ENCODE results near the gene CELF6. TPM values are rescaled to one million over a fixed set of nuclear protein-coding genes. Genes with fewer than 3 reads are reported as not detected.

Gene CELF6
- total and polyA plus RNA-seq, 4 donors, result 0.10 to 0.92 (median 0.44) TPM

GRCh38 chr15:72239652-72240051 lies 80.3 kb downstream of the CELF6 start:
- TF ChIP-seq YY1 (IDR thresholded peaks at IDR 0.05) (no peak), JUND (IDR thresholded peaks at IDR 0.05) (no peak), MAX (IDR thresholded peaks at IDR 0.05) (no peak), ZBTB33 (IDR thresholded peaks at IDR 0.05) (no peak), FOXA2 (IDR thresholded peaks at IDR 0.05) (no peak), TAF1 (conservative IDR thresholded peaks at IDR 0.05) (no peak), NR2F2 (IDR thresholded peaks at IDR 0.05) (no peak), HNF4G (IDR thresholded peaks at IDR 0.05) (no peak), REST (IDR thresholded peaks at IDR 0.05) (no peak), RXRA (IDR thresholded peaks at IDR 0.05) (no peak), GABPA (IDR thresholded peaks at IDR 0.05 in 1 of 2, conservative IDR thresholded peaks at IDR 0.05 in 1 of 2) (no peak), HNF4A (conservative IDR thresholded peaks at IDR 0.05) (no peak), FOXA1 (IDR thresholded peaks at IDR 0.05) (no peak), SP1 (IDR thresholded peaks at IDR 0.05) (no peak), EGR1 (IDR thresholded peaks at IDR 0.05; ENCODE audit: low read depth in 2 of 2) (no peak), RAD21 (IDR thresholded peaks at IDR 0.05) (no peak), CTCF (IDR thresholded peaks at IDR 0.05; ENCODE audit: low read depth, low read length, missing input control) (no peak), ATF3 (IDR thresholded peaks at IDR 0.05) (no peak)
- H3K27me3 ChIP-seq (ENCODE audit: control insufficient read depth in 4 of 4, insufficient read depth in 4 of 4, low read length in 3 of 4), result no peaks in the 10 kb centered on the region

More at GRCh38 chr15:72239652-72240051, 80.3 kb downstream of the CELF6 start:
- no peak for DNase-seq (ENCODE audit: low spot score)
- Histone ChIP-seq H3K4me3 (ENCODE audit: low read depth in 1 of 3, low read length in 3 of 3) (no peak overlapping the region), H3K9ac (ENCODE audit: low read depth in 1 of 2, low read length in 2 of 2) (no peak overlapping the region), H3K27ac (ENCODE audit: low read depth in 1 of 2, low read length in 2 of 2) (no peak overlapping the region), H3K4me1 (ENCODE audit: control insufficient read depth in 4 of 4, insufficient read depth in 4 of 4, low read length in 3 of 4) (no peaks in the 10 kb centered on the region), H3K36me3 (ENCODE audit: control insufficient read depth in 4 of 4, insufficient read depth in 3 of 4, low read depth in 1 of 4, low read length in 3 of 4) (peaks cover 2 to 33% (median 12%) of the 10 kb centered on the region in 4 donors), H3K9me3 (ENCODE audit: control insufficient read depth in 4 of 4, low read length in 3 of 4) (no peaks in the 10 kb centered on the region)
